Lower lobe of right lung (tissue), 2 donors: ENCODE measurements around the gene SLC17A4. TPM values are rescaled to one million over a fixed set of nuclear protein-coding genes. Genes with fewer than 3 reads are reported as not detected.

Experiments
- ATAC-seq, 2 donors: fragments of 200-7000 bp; cut with Tn5 transposase; one replicate each; pipeline ENCODE4 v1.9.1; 2020 to 2022; ENCODE audit warnings: mild to moderate bottlenecking in 2 of 2, moderate library complexity in 2 of 2
- DNase-seq: peaks from one replicate; pipeline ENCODE4 v3.0.0-alpha.2; 2020
- H3K27ac ChIP-seq: fragments of 200-600 bp; one replicate; pipeline ENCODE4 v1.8.0; 2022
- H3K27me3 ChIP-seq: fragments of 200-600 bp; one replicate; pipeline ENCODE4 v1.8.0; 2022; ENCODE audit warnings: low read depth
- H3K36me3 ChIP-seq: fragments of 200-600 bp; one replicate; pipeline ENCODE4 v1.8.0; 2022; ENCODE audit warnings: mild to moderate bottlenecking
- H3K4me1 ChIP-seq: fragments of 200-600 bp; one replicate; pipeline ENCODE4 v1.8.0; 2022
- H3K4me3 ChIP-seq: fragments of 200-600 bp; one replicate; pipeline ENCODE4 v1.8.0; 2022; ENCODE audit warnings: mild to moderate bottlenecking
- H3K9me3 ChIP-seq: fragments of 200-600 bp; one replicate; pipeline ENCODE4 v1.8.0; 2022
- CTCF ChIP-seq: fragments of 200-600 bp; IDR thresholded peaks from one replicate; pipeline ENCODE4 v1.8.0; 2022; ENCODE audit warnings: antibody characterized with exemption, mild to moderate bottlenecking
- intact Hi-C: fragments of 100-400 bp; cut with DNase I; formaldehyde crosslinking; loops from one replicate; pipeline ENCODE4 v1.11.0; 2022
- total RNA-seq: library from RNA; stranded (reverse); fragmentation: NEBNext Ultra II Directional; extraction: Animal tissue kit (Norgen Biotek cat#: 25700); gene quantifications from one replicate; pipeline ENCODE4 v1.2.1, GENCODE V29; 2021
- donor health status: DM: no; HTN: yes; CAD: no; lungs with severe emphysema.

SLC17A4 gene
- total RNA-seq, 1 donor from 2014 or later: not detected

- no peak overlapping the region for H3K27ac ChIP-seq
- ATAC-seq: no peak
- H3K9me3 ChIP-seq: no peaks in the 10 kb centered on the region
- H3K4me3 ChIP-seq: no peak overlapping the region
- H3K27me3 ChIP-seq: no peaks in the 10 kb centered on the region
- no peaks in the 10 kb centered on the region for H3K4me1 ChIP-seq
- DNase-seq: no peak
- no peaks in the 10 kb centered on the region for H3K36me3 ChIP-seq
- TF ChIP-seq CTCF: no peak
- intact Hi-C loops: no loop called here
Measured at GRCh38 chr6:25816252-25816651, 61.7 kb downstream of the SLC17A4 start.

- Histone ChIP-seq H3K36me3 (no peaks in the 10 kb centered on the region), H3K4me3 (no peak overlapping the region), H3K9me3 (no peaks in the 10 kb centered on the region), H3K27me3 (no peaks in the 10 kb centered on the region), H3K27ac (no peak overlapping the region), H3K4me1 (no peaks in the 10 kb centered on the region)
- TF ChIP-seq CTCF: no peak
- ATAC-seq (no peak), DNase-seq (no peak)
- intact Hi-C loops: no loop called here
Measured at GRCh38 chr6:25821341-25821740, 66.8 kb downstream of the SLC17A4 start.

- no peaks in the 10 kb centered on the region for H3K36me3 ChIP-seq
- no peaks in the 10 kb centered on the region for H3K4me1 ChIP-seq
- intact Hi-C loops: no loop called here
- no peak overlapping the region for H3K4me3 ChIP-seq
- no peak for TF ChIP-seq CTCF
- H3K27me3 ChIP-seq: no peaks in the 10 kb centered on the region
- no peak for ATAC-seq
- H3K27ac ChIP-seq: no peak overlapping the region
- no peak for DNase-seq
- no peaks in the 10 kb centered on the region for H3K9me3 ChIP-seq
Measured at GRCh38 chr6:25829375-25829774, 74.8 kb downstream of the SLC17A4 start.

GRCh38 chr6:25830458-25830857 lies 75.9 kb downstream of the SLC17A4 start:
- intact Hi-C loops: no loop called here
- no peak overlapping the region for H3K4me3 ChIP-seq
- DNase-seq (no peak), ATAC-seq (no peak)
- no peak for TF ChIP-seq CTCF
- no peaks in the 10 kb centered on the region for H3K9me3 ChIP-seq
- H3K4me1 ChIP-seq: no peaks in the 10 kb centered on the region
- H3K27me3 ChIP-seq: no peaks in the 10 kb centered on the region
- H3K27ac ChIP-seq: no peak overlapping the region
- no peaks in the 10 kb centered on the region for H3K36me3 ChIP-seq

Other genes starting within 250 kb of the SLC17A4 start
- not detected for gene SCGN, start 102.5 kb upstream of the SLC17A4 start, total RNA-seq
- gene SLC17A1, start 77.3 kb downstream of the SLC17A4 start, total RNA-seq: not detected
- not detected for gene SLC17A3, start 119.5 kb downstream of the SLC17A4 start, total RNA-seq
- not detected for gene SLC17A2, start 175.9 kb downstream of the SLC17A4 start, total RNA-seq
- 23.0 TPM for gene TRIM38, start 208.1 kb downstream of the SLC17A4 start, total RNA-seq